Activated CD4-positive, alpha-beta memory T cell treated with anti-CD3 and anti-CD28 coated beads for 36 hours (primary cell): ENCODE data around the gene AMIGO3. TPM values are rescaled to one million over a fixed set of nuclear protein-coding genes. Genes with fewer than 3 reads are reported as not detected.
"Not testable (repeated sequence)": the region's sequence is repeated elsewhere in the genome, so short reads cannot be mapped to it uniquely, and the experiment has no call there.

Source experiments
- CTCF ChIA-PET: fragments of 350-600 bp; sonication (Branson Sonifier 250); formaldehyde crosslinking; loops from one replicate; lab custom pipeline; 2021; ENCODE audit warnings: antibody characterized with exemption, inconsistent platforms; lab: Charles Lee
- POLR2A ChIA-PET: fragments of 350-600 bp; sonication (Branson Sonifier 250); formaldehyde crosslinking; loops from one replicate; lab custom pipeline; 2021; ENCODE audit warnings: antibody characterized with exemption; lab: Charles Lee
- DNase-seq: peaks from one replicate; pipeline ENCODE4 v3.0.0-alpha.2; 2020
- H3K27ac Mint-ChIP-seq: one replicate; pipeline ENCODE4 v1.8.0; 2021; ENCODE audit warnings: mixed read lengths
- H3K27me3 Mint-ChIP-seq: one replicate; pipeline ENCODE4 v1.8.0; 2021; ENCODE audit warnings: mixed read lengths
- H3K36me3 Mint-ChIP-seq: one replicate; pipeline ENCODE4 v1.8.0; 2021; ENCODE audit warnings: mixed read lengths
- H3K4me1 Mint-ChIP-seq: one replicate; pipeline ENCODE4 v1.8.0; 2021; ENCODE audit warnings: low read depth, mixed read lengths
- H3K4me3 Mint-ChIP-seq: one replicate; pipeline ENCODE4 v1.8.0; 2021; ENCODE audit warnings: mild to moderate bottlenecking, mixed read lengths
- H3K9me3 Mint-ChIP-seq: one replicate; pipeline ENCODE4 v1.8.0; 2021; ENCODE audit warnings: mixed read lengths
- intact Hi-C: fragments of 100-400 bp; cut with micrococcal nuclease; formaldehyde crosslinking; loops from one replicate; pipeline ENCODE4 v1.15.1; 2023
- total RNA-seq, 2 experiments: library from RNA; stranded (reverse); gene quantifications; one replicate each; pipeline ENCODE4 v1.2.3, GENCODE V29; 2021

AMIGO3 gene
- not detected for total RNA-seq

- ChIA-PET CTCF (interaction anchor here (0.6 to 2.3 kb wide), 8 partner anchors 10 to 1156 kb away, joined by 3 to 8 read pairs (median 4); partner anchors contain the start of genes MST1 and RNF123), POLR2A (interaction anchor here (1.1 kb wide), 1 partner anchor 86 kb away, joined by 3 read pairs; no protein-coding TSS in a partner anchor)
- Mint-ChIP-seq H3K27me3 (no peaks in the 10 kb centered on the region), H3K4me1 (peaks cover 35% of the 10 kb centered on the region), H3K36me3 (peaks cover 27% of the 10 kb centered on the region), H3K4me3 (peak within 1 kb of the TSS; percentile 76), H3K9me3 (no peaks in the 10 kb centered on the region), H3K27ac (peak within 1 kb of the TSS; percentile 38)
- DNase-seq = peak; percentile 94
- intact Hi-C loops = loop anchor here (5.0 kb wide), 1 partner anchor 138 kb away; the partner anchor contains the start of gene TRAIP
Observed at GRCh38 chr3:49719214-49719884, at the start of gene AMIGO3. Gene AMIGO3, minus strand, starts transcription at chr3:49719684. Its CDS starts 219 bp downstream, at chr3:49719465.

DNA sequence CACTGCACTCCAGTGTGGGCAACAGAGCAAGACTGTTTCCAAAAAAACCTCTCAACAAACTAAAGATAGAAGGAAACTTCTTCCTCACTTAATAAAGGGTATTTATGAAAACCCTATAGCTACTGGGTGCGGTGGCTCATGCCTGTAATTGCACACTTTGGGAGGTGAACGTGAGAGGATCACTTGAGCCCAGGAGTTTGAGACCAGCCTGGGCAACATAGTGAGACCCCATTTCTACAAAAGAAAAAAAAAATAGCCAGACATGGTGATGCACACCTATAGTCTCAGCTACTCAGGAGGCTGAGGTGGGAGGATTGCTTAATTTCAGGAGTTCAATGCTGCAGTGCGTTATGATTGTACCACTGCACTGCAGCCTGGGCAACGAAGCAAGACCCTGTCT, 44.5 kb upstream of the AMIGO3 start:
- no peak overlapping the region for H3K4me3 Mint-ChIP-seq
- no peak overlapping the region for H3K27ac Mint-ChIP-seq
- POLR2A ChIA-PET = no interaction called here

GRCh38 chr3:49761661-49762060, 42.2 kb upstream of the AMIGO3 start:
- no peak for DNase-seq
- no peak overlapping the region for H3K4me3 Mint-ChIP-seq
- ChIA-PET POLR2A (no interaction called here), CTCF (no interaction called here)
- no peak overlapping the region for H3K27ac Mint-ChIP-seq
- H3K4me1 Mint-ChIP-seq = peaks cover 8% of the 10 kb centered on the region
- H3K27me3 Mint-ChIP-seq = no peaks in the 10 kb centered on the region
- intact Hi-C loops = no loop called here
- H3K9me3 Mint-ChIP-seq = no peaks in the 10 kb centered on the region
- H3K36me3 Mint-ChIP-seq = peaks cover 4% of the 10 kb centered on the region

More for the DNA sequence above, 44.5 kb upstream of the AMIGO3 start:
- Mint-ChIP-seq H3K36me3 (peaks cover 4% of the 10 kb centered on the region), H3K4me1 (peaks cover 3% of the 10 kb centered on the region), H3K9me3 (no peaks in the 10 kb centered on the region), H3K27me3 (no peaks in the 10 kb centered on the region)
- CTCF ChIA-PET = interaction anchor here (0.6 kb wide), 1 partner anchor 10 kb away, joined by 3 read pairs; no protein-coding TSS in a partner anchor
- no peak for DNase-seq
- intact Hi-C loops = no loop called here

DNA sequence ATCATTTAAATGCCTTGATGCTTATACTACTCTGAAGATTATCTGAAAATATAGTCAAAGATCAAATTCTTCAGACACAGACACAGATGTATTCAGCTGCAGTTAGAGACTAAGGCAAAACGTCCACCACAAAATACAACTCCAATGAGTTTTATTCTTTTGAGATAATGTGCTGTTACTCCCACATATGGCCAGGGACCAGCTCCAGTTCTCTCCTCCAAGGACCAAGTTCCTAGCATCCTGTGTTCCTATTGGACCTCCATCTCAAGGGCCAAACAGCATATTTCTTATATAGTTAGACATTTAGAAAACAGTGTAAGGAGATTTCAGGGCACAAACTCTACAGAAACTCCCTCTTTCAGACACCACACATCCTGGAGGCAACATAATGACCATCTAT, 39.7 kb upstream of the AMIGO3 start:
- intact Hi-C loops = no loop called here
- no peaks in the 10 kb centered on the region for H3K9me3 Mint-ChIP-seq
- DNase-seq = no peak
- ChIA-PET CTCF (interaction anchor here (1.3 kb wide), 1 partner anchor 40 kb away, joined by 3 read pairs; the partner anchor contains the start of gene CDHR4), POLR2A (no interaction called here)
- H3K4me1 Mint-ChIP-seq = peaks cover 18% of the 10 kb centered on the region
- H3K27me3 Mint-ChIP-seq = no peaks in the 10 kb centered on the region
- H3K36me3 Mint-ChIP-seq = peaks cover 2% of the 10 kb centered on the region
- no peak overlapping the region for H3K4me3 Mint-ChIP-seq
- H3K27ac Mint-ChIP-seq = no peak overlapping the region

DNA sequence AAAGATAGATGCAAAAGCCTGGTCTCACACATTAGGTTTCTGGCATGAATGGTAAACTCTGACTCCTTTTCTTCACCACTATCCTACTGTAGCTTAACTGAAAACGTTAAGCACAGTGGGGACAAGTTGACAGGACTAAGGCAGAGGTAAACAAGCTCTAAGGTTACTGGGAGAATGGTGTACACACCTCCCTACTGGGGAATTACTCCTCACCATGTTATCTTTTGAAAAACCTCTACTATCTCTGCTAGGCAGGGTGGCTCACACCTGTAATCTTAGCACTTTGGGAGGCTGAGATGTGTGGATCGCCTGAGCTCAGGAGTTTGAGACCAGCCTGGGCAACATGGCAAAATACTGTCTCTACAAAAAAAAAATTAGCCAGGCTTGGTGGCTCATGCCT, 37.7 kb upstream of the AMIGO3 start:
- H3K9me3 Mint-ChIP-seq = no peaks in the 10 kb centered on the region
- no peak overlapping the region for H3K4me3 Mint-ChIP-seq
- ChIA-PET CTCF (interaction anchor here (1.3 kb wide), 1 partner anchor 38 kb away, joined by 3 read pairs; the partner anchor contains the start of gene AMIGO3), POLR2A (no interaction called here)
- H3K27me3 Mint-ChIP-seq = no peaks in the 10 kb centered on the region
- intact Hi-C loops = no loop called here
- DNase-seq = no peak
- H3K36me3 Mint-ChIP-seq = peaks cover 4% of the 10 kb centered on the region
- H3K27ac Mint-ChIP-seq = no peak overlapping the region
- H3K4me1 Mint-ChIP-seq = peaks cover 24% of the 10 kb centered on the region

DNA sequence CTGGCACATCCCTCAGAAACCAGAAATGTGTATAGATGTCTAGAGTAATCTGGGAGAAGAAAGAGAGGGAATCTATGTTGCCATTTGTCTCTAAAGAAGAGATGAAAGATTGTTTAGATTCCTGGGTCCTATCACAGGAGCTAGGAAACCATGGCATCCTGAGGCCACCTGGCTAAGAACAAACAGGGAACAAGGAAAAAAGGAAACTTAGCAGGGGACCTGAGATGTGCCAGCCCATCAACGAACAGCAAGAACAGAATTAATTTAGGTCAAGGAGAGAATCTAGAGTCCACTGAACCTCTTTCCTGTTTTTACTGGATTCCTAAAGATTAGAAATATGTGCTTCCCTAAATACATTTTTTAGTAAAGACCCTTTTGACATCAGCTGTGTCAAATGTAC, 36.6 kb upstream of the AMIGO3 start:
- Mint-ChIP-seq H3K9me3 (no peaks in the 10 kb centered on the region), H3K27ac (no peak overlapping the region), H3K4me1 (peaks cover 24% of the 10 kb centered on the region), H3K4me3 (no peak overlapping the region), H3K36me3 (peaks cover 4% of the 10 kb centered on the region), H3K27me3 (no peaks in the 10 kb centered on the region)
- ChIA-PET CTCF (interaction anchor here (1.0 kb wide), 1 partner anchor 365 kb away, joined by 3 read pairs; no protein-coding TSS in a partner anchor), POLR2A (no interaction called here)
- intact Hi-C loops = no loop called here
- DNase-seq = no peak

GRCh38 chr3:49754536-49754935, 35.1 kb upstream of the AMIGO3 start:
- H3K4me3 Mint-ChIP-seq = no peak overlapping the region
- peaks cover 6% of the 10 kb centered on the region for H3K36me3 Mint-ChIP-seq
- ChIA-PET CTCF (no interaction called here), POLR2A (interaction anchor here (0.6 kb wide), 1 partner anchor 215 kb away, joined by 4 read pairs; no protein-coding TSS in a partner anchor)
- no peak overlapping the region for H3K27ac Mint-ChIP-seq
- peaks cover 28% of the 10 kb centered on the region for H3K4me1 Mint-ChIP-seq
- no peaks in the 10 kb centered on the region for H3K9me3 Mint-ChIP-seq
- no peaks in the 10 kb centered on the region for H3K27me3 Mint-ChIP-seq
- intact Hi-C loops = no loop called here
- no peak for DNase-seq

DNA sequence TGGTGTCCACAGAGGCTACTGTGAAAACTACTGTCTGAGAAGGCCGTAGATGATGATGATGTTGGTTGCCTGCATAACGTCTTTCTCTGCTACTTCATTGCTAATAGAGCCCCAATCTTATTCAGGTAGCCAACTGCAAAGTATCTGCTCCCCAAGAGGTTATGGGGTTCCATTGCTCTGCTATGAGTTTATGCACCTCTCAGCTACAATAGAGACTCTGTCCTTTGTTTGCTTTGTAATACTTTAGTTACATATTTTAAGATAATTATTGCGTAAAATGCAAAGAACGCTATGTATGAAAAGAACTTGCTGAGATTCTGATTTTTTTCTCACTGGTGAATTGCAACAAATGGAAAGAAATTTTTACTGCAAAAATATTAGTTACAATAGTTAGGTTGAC, 32.0 kb upstream of the AMIGO3 start:
- H3K9me3 Mint-ChIP-seq = no peaks in the 10 kb centered on the region
- H3K27ac Mint-ChIP-seq = no peak overlapping the region
- H3K4me1 Mint-ChIP-seq = peaks cover 21% of the 10 kb centered on the region
- DNase-seq = no peak
- intact Hi-C loops = no loop called here
- POLR2A ChIA-PET = interaction anchor here (0.7 kb wide), 1 partner anchor 64 kb away, joined by 7 read pairs; no protein-coding TSS in a partner anchor
- CTCF ChIA-PET = interaction anchor here (0.7 kb wide), 1 partner anchor 572 kb away, joined by 3 read pairs; no protein-coding TSS in a partner anchor
- H3K4me3 Mint-ChIP-seq = no peak overlapping the region
- peaks cover 12% of the 10 kb centered on the region for H3K36me3 Mint-ChIP-seq
- no peaks in the 10 kb centered on the region for H3K27me3 Mint-ChIP-seq

- Mint-ChIP-seq H3K27ac (no peak overlapping the region), H3K27me3 (no peaks in the 10 kb centered on the region), H3K4me3 (no peak overlapping the region), H3K36me3 (peaks cover 12% of the 10 kb centered on the region), H3K4me1 (peaks cover 16% of the 10 kb centered on the region), H3K9me3 (no peaks in the 10 kb centered on the region)
- ChIA-PET CTCF (no interaction called here), POLR2A (no interaction called here)
- intact Hi-C loops = no loop called here
- no peak for DNase-seq
Observed at GRCh38 chr3:49750056-49750455, 30.6 kb upstream of the AMIGO3 start.

GRCh38 chr3:49748874-49749273, 29.4 kb upstream of the AMIGO3 start:
- Mint-ChIP-seq H3K4me1 (peaks cover 10% of the 10 kb centered on the region), H3K36me3 (peaks cover 13% of the 10 kb centered on the region)
- H3K27ac Mint-ChIP-seq, H3K27me3 Mint-ChIP-seq, DNase-seq, intact Hi-C loops, H3K4me3 Mint-ChIP-seq, POLR2A ChIA-PET, H3K9me3 Mint-ChIP-seq: not testable (repeated sequence)
- CTCF ChIA-PET = interaction anchor here (0.8 to 1.5 kb wide), 2 partner anchors 90 to 372 kb away, joined by 3 to 5 read pairs; no protein-coding TSS in a partner anchor

GRCh38 chr3:49747792-49748480, 28.5 kb upstream of the AMIGO3 start:
- POLR2A ChIA-PET = no interaction called here

DNA sequence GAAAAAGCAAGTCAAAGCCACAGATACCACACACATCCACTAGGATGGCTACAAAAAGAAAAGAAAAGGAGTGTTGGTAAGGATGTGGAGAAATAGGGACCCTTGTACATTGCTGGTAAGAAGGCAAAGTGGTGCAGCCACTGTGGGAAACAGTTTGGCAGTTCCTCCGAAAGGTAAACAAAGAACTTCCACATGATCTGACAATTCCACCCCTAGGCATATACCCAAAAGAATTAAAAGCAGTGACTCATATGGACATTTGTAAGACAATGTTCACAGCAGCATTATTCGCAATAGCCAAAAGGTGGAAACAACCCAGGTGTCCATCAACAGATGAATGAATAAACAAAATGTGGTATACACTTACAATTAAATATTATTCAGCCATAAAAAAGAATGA, 26.5 kb upstream of the AMIGO3 start:
- peaks cover 11% of the 10 kb centered on the region for H3K36me3 Mint-ChIP-seq
- ChIA-PET CTCF (interaction anchor here (2.1 kb wide), 1 partner anchor 93 kb away, joined by 13 read pairs; no protein-coding TSS in a partner anchor), POLR2A (no interaction called here)
- H3K4me3 Mint-ChIP-seq = no peak overlapping the region
- no peaks in the 10 kb centered on the region for H3K27me3 Mint-ChIP-seq
- peaks cover 5% of the 10 kb centered on the region for H3K4me1 Mint-ChIP-seq
- intact Hi-C loops = no loop called here
- no peak overlapping the region for H3K27ac Mint-ChIP-seq
- no peaks in the 10 kb centered on the region for H3K9me3 Mint-ChIP-seq
- no peak for DNase-seq

More at GRCh38 chr3:49747792-49748480, 28.5 kb upstream of the AMIGO3 start:
- H3K27ac Mint-ChIP-seq = no peak overlapping the region
- H3K36me3 Mint-ChIP-seq = peaks cover 11% of the 10 kb centered on the region
- H3K9me3 Mint-ChIP-seq = no peaks in the 10 kb centered on the region
- H3K4me3 Mint-ChIP-seq = no peak overlapping the region
- no peaks in the 10 kb centered on the region for H3K27me3 Mint-ChIP-seq
- peaks cover 5% of the 10 kb centered on the region for H3K4me1 Mint-ChIP-seq
- CTCF ChIA-PET = interaction anchor here (0.6 to 1.5 kb wide), 4 partner anchors 91 to 373 kb away, joined by 3 to 5 read pairs (median 3); no protein-coding TSS in a partner anchor
- no peak for DNase-seq
- intact Hi-C loops = no loop called here
